GM12892 (cell line): ENCODE results near the gene UTS2R.
"Not testable (repeated sequence)": the region's sequence is repeated elsewhere in the genome, so short reads cannot be mapped to it uniquely, and the experiment has no call there.

ENCODE experiments used
- DNase-seq: peaks from one replicate; pipeline ENCODE4 v3.0.0; 2011; ENCODE audit not compliant: insufficient read length
- FAIRE-seq: peaks from 2 replicates; lab custom pipeline; 2011; peaks lifted over from hg19 to GRCh38; lab: Jason Lieb, UNC
- POLR2A ChIP-seq: IDR thresholded peaks from 2 replicates; pipeline ENCODE4 v1.6.1; 2011; ENCODE audit warnings: low read depth, low read length, control low read depth
- POLR2AphosphoS5 ChIP-seq: IDR thresholded peaks from 2 replicates; pipeline ENCODE4 v1.6.1; 2011; ENCODE audit warnings: low read depth, low read length, control low read depth
- TAF1 ChIP-seq: IDR thresholded peaks from 2 replicates; pipeline ENCODE4 v1.6.1; 2011; ENCODE audit warnings: low read depth, mild to moderate bottlenecking, control low read depth, low read length, borderline replicate concordance

The UTS2R gene

GRCh38 chr17:82400206-82400605 is 28.6 kb downstream of the UTS2R start:
- TF ChIP-seq POLR2A = no peak
- no peak for TF ChIP-seq POLR2AphosphoS5
- TF ChIP-seq TAF1 = no peak
- DNase-seq = no peak
- FAIRE-seq = no peak

DNA sequence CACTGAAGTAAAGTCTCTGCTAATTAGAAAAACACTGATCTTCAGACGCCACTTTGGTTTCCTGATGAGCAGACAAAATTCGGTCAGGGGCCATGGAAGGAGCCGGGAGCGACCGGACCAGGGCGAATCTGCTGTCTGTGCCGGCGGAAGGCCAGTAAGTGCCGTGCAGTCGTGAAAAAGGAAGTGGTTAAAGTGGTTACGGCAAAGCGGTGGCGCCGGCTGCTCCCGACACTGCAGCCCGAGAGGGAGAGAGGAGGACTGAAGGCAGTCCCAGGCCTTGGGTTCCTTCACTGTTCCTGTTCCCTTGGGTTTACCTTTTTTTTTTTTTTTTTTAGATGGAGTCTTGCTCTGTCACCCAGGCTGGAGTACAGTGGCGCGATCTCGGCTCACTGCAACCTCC is 29.3 kb downstream of the UTS2R start:
- peak; percentile 53 for FAIRE-seq
- peak; percentile 87 for DNase-seq
- TF ChIP-seq POLR2A (no peak), POLR2AphosphoS5 (no peak), TAF1 (no peak)

- DNase-seq (no peak), FAIRE-seq (no peak)
- TF ChIP-seq POLR2A (no peak), TAF1 (no peak), POLR2AphosphoS5 (no peak)
Measured at GRCh38 chr17:82402865-82403264, 31.3 kb downstream of the UTS2R start.

DNA sequence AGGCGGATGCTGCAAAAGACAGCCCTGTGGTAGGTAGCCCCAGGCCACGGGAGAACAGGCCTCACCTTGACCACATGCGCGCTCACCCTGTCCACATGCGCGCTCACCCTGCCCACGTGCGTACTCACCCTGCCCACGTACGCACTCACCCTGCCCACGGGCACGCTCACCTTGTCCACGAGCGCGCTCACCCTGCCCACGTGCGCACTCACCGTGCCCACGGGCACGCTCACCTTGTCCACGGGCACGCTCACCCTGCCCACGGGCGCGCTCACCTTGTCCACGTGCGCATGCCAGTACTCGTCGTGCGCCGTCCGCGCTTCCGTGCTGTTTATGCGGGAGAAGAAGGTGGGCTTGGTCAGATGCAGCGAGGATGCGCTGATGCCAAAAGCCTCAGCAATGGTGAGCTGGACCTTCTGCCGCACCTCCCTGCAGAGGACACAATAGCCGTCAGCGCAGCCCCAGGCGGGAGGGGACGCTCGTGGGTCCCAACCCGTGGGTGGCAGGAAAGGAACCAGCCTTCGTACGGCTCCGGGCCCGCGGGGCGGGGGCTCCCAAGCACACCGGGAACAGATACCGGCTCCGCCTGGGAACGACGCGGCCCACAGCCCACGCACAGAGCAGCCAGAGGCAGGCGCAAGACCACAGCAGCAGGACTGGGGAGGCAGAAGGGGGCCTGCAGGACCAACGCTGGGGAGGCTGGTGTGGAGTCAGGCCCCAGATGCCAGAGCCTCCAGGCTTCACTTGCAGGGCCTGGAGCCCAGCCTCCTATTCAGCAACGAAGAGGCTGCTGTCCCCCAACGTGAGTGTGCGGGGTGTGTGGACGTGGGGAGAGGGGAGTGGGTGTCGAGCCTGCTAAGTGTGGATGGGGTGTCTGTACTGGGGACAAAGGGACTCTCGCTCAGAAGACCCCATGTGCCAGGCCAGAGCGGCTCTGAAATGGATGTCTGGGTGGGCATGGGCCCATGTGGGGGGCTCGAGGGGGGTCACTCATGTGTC is 32.4 kb downstream of the UTS2R start:
- FAIRE-seq (no peak), DNase-seq (no peak)
- TF ChIP-seq TAF1 (no peak), POLR2A (no peak), POLR2AphosphoS5 (no peak; the same call in 1 of the 2 replicates)

DNA sequence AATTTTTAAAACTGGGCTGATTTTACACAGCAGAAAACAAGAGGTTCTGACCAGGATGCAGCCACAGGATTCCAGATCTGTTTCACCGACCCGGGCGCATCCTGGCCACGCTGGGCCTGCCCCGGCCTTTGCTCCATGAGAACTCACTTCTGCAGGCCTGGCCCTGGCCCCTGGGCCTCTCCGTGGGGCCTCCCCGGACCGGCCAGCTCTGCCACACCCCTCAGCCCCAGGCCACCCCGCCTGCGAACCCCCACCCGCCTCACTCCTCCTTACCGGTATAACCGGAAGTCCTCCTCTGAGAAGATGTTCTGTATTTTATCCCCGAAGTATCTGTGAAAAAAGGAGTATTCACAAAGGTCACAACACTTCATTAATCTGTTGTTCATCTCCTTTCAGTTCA is 33.5 kb downstream of the UTS2R start:
- TF ChIP-seq POLR2A (no peak), TAF1 (no peak), POLR2AphosphoS5 (no peak)
- FAIRE-seq (no peak), DNase-seq (no peak)

- TF ChIP-seq POLR2AphosphoS5 (no peak), POLR2A (no peak), TAF1 (no peak)
- no peak for DNase-seq
- FAIRE-seq = no peak
Measured at GRCh38 chr17:82406131-82406671, 34.6 kb downstream of the UTS2R start.

- FAIRE-seq = no peak
- DNase-seq = no peak
- TF ChIP-seq POLR2AphosphoS5 (no peak), TAF1 (no peak), POLR2A (no peak)
Measured at GRCh38 chr17:82407255-82407654, 35.7 kb downstream of the UTS2R start.

- DNase-seq = no peak
- no peak for FAIRE-seq
- TF ChIP-seq POLR2AphosphoS5 = no peak
Measured at GRCh38 chr17:82408288-82408937, 36.8 kb downstream of the UTS2R start.

DNA sequence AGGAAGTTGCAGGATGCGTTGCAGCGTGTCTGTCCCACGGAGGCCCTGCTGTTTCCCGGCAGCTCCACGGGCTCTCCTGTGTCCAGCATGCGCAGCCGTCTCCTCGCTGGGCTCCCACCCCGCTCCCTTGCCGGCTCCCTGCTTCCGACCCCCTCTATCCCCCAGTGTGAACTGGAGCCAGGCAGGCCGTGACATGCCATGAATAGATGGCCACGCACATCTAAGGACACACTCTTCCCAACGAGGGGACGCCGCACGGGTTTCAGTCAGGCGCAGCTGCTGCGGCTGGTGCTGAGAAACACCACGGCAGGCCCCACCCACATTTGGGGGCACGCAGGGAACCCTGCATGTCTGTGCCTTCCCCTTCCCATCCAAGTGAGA is 37.4 kb downstream of the UTS2R start:
- no peak for FAIRE-seq

GRCh38 chr17:82410014-82410716 is 38.6 kb downstream of the UTS2R start:
- DNase-seq (no peak), FAIRE-seq (no peak)
- TF ChIP-seq POLR2AphosphoS5 = no peak
- TF ChIP-seq TAF1 = no peak
- no peak for TF ChIP-seq POLR2A

More for the DNA sequence above, 37.4 kb downstream of the UTS2R start:
- DNase-seq = no peak
- no peak for TF ChIP-seq POLR2AphosphoS5
- no peak for TF ChIP-seq TAF1
- no peak for TF ChIP-seq POLR2A

- TF ChIP-seq TAF1 (no peak), POLR2A (no peak), POLR2AphosphoS5 (no peak)
- no peak for FAIRE-seq
- no peak for DNase-seq
Measured at GRCh38 chr17:82411396-82412053, 40.0 kb downstream of the UTS2R start.

DNA sequence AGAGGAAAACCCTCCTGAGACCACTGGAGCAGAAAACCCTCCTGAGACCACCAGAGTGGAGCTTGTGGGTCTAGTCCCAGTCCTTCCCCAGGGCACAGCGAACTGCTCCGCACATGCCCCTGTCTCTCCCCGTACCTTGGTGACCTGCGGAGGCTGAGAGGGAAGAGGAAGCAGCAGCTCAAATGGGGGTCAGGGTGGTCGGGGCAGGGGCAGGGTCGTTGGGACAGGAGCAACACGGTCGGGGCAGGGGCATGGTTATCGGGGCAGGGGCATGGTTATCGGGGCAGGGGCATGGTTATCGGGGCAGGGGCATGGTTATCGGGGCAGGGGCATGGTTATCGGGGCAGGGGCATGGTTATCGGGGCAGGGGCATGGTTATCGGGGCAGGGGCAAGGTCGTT is 40.5 kb downstream of the UTS2R start:
- not testable (repeated sequence) for DNase-seq, FAIRE-seq
